Chondrocyte (in vitro differentiated cells): ENCODE measurements around the gene NDUFA13. TPM values are rescaled to one million over a fixed set of nuclear protein-coding genes. Genes with fewer than 3 reads are reported as not detected.

Experiments used
- DNase-seq: peaks from one replicate; pipeline ENCODE4 v3.0.0; 2021; ENCODE audit warnings: mixed read lengths, low spot score
- H3K27ac Mint-ChIP-seq: one replicate; pipeline ENCODE4 v1.8.0; 2021; ENCODE audit warnings: mild to moderate bottlenecking, moderate library complexity, mixed read lengths; ENCODE audit not compliant: unreplicated experiment
- H3K27me3 Mint-ChIP-seq: 2 replicates; pipeline ENCODE4 v1.8.0; 2021; ENCODE audit warnings: low read depth, mixed read lengths
- H3K36me3 Mint-ChIP-seq: 2 replicates; pipeline ENCODE4 v1.8.0; 2021; ENCODE audit warnings: low read depth, mixed read lengths
- H3K4me1 Mint-ChIP-seq: 2 replicates; pipeline ENCODE4 v1.8.0; 2021; ENCODE audit warnings: low read depth, mild to moderate bottlenecking, mixed read lengths
- H3K4me3 Mint-ChIP-seq: one replicate; pipeline ENCODE4 v1.8.0; 2021; ENCODE audit warnings: mild to moderate bottlenecking, moderate library complexity, mixed read lengths; ENCODE audit not compliant: unreplicated experiment
- H3K9me3 Mint-ChIP-seq: 2 replicates; pipeline ENCODE4 v1.8.0; 2021; ENCODE audit warnings: low read depth, mixed read lengths
- total RNA-seq: library from RNA; stranded (reverse); gene quantifications from 3 replicates; pipeline ENCODE4 v1.2.1, GENCODE V29; 2021
- TF ChIP-seq, protein P1 (sequence below): fragments of 200-600 bp; sonication (generic); IDR thresholded peaks from 2 replicates; pipeline ENCODE4 v1.5.0; 2021; ENCODE audit warnings: antibody characterized with exemption, mild to moderate bottlenecking, moderate library complexity

The NDUFA13 gene
- total RNA-seq, 1 donor from 2014 or later = 313 TPM

DNA sequence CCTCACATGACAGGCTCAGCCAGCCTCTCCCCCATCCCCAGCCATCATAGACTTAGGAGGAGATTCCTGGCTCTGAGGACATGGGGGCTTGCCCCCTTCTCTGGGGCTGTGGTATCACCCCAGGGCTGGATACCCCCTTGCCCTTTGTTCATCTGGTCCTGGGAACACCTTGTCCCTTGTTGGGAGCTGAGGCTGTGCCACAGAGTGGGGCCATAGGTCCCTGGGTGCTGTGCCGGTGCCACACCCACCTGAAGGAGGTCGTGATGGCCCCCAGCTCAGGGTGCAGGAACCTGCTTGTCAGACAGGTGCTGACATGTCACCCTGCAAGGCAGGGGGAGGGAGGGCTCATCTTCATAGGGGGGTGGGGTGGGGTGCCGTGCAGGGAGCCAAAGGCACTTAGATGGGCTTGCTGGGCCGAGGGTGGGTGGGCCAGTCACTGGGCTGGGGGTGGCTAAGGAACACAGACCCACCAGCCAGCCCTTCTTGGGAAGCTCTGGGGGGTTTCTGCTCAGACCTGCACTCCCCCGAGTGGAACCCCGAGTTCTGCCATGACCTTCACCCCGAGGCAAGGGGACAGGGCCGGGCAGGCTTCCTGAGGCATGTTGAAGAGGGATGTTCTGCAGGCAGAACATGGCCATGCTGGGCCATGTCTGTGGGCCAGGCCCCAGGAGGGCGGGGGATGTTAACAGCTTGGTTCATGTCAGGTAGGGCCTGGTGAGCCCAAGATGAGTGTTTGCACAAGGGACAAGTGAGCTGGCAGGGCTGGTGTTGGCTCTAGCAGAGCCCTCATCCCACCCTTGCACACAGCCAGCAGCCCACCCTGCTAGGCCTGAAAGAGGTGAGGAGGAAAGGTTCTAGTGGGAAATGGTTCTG lies 28.7 kb upstream of the NDUFA13 start:
- Mint-ChIP-seq H3K36me3 (peaks cover 2% of the 10 kb centered on the region), H3K27me3 (no peaks in the 10 kb centered on the region), H3K9me3 (no peaks in the 10 kb centered on the region), H3K27ac (peak overlapping the region; percentile 85), H3K4me1 (peaks cover 40% of the 10 kb centered on the region), H3K4me3 (no peak overlapping the region)
- TF ChIP-seq, protein P1, sequence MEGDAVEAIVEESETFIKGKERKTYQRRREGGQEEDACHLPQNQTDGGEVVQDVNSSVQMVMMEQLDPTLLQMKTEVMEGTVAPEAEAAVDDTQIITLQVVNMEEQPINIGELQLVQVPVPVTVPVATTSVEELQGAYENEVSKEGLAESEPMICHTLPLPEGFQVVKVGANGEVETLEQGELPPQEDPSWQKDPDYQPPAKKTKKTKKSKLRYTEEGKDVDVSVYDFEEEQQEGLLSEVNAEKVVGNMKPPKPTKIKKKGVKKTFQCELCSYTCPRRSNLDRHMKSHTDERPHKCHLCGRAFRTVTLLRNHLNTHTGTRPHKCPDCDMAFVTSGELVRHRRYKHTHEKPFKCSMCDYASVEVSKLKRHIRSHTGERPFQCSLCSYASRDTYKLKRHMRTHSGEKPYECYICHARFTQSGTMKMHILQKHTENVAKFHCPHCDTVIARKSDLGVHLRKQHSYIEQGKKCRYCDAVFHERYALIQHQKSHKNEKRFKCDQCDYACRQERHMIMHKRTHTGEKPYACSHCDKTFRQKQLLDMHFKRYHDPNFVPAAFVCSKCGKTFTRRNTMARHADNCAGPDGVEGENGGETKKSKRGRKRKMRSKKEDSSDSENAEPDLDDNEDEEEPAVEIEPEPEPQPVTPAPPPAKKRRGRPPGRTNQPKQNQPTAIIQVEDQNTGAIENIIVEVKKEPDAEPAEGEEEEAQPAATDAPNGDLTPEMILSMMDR = no peak
- no peak for DNase-seq

DNA sequence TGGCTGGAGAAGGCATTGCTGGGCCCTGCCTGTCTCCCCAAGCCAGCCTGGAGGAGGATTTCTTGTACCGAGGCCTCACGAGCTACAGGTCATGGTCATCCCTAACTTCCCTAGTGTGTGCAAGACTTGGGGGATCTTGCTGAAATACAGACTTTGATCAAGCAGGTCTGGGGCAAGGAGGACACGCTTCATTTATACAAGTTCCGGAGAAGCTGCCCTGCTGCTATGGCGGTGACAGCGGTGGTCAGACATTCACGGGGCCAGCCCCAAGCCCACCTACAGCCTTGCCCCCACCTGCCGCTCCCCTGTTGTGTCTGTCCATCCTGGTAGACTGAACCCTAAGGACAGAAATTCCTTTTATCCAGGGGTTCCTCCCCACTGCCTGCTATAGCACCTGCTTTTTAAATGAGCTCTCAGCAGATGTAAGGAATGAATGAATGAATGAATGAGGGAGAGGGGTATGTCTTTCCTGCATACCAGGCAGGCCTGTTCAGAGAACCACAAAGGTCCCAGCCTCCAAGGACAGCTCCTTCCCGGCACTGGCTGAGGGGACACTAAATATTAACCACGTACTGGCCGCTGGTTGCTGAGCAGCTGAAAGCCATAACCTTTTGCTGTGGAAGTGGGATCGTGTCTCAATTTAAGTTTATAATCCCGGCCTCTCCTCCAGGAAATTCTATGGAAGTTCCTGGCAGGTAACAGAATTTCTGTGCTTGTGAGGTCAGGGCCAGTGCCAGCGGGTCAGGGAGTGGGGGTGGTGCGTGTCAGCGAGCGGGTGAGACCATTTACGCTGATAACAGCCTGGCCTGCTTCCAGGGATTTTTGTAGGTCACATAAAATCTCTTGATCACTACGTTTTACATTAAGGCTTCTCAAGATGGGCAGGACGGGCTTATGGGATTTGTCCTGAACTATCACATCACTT lies 27.8 kb upstream of the NDUFA13 start:
- Mint-ChIP-seq H3K4me1 (peaks cover 38% of the 10 kb centered on the region), H3K4me3 (no peak overlapping the region), H3K27me3 (no peaks in the 10 kb centered on the region), H3K36me3 (peaks cover under 1% of the 10 kb centered on the region), H3K9me3 (no peaks in the 10 kb centered on the region), H3K27ac (peak overlapping the region; percentile 95)
- TF ChIP-seq, protein P1 = no peak
- DNase-seq = no peak

DNA sequence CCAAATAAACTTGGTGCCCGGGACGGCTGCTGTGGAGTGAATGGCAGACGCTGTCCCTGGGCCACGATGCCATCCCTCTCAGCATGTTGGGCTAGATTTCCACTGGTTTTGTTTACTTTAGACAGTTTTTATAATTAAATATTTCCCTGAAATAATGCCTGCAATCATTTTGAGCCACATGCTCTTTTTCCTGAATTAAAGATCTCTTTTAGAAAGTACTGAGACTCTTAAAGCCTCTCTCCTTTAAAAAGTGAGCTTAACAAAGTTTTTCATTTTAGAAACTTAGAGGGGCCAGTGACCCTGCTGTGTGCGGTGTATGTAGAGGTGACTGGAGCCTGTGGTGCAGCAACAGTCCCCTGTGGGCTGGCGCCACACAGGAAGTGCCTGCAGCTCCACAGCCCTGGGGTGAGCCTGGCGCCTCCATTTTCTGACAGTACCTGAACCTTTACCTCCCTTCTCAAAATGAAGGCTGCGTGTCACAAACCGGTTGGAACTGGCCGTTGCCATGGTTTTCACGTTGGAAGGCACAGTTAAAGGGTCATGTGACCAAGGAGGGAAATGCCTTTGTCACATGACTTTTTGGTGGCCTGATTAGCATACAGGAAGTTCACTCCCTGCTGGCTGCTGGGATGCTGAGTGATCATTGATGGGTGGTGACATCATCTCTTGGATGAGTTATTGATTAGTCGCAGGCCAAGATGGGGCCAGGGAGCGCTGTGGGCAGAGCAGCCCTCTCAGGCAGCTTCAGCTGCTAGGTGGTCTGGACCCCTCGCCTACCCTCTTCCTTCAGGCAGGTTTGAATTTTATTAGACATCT lies 26.9 kb upstream of the NDUFA13 start:
- H3K27ac Mint-ChIP-seq = peak overlapping the region; percentile 95
- TF ChIP-seq, protein P1 = no peak
- H3K9me3 Mint-ChIP-seq = no peaks in the 10 kb centered on the region
- H3K4me3 Mint-ChIP-seq = peak overlapping the region; percentile 47
- H3K36me3 Mint-ChIP-seq = no peaks in the 10 kb centered on the region
- H3K27me3 Mint-ChIP-seq = no peaks in the 10 kb centered on the region
- peaks cover 37% of the 10 kb centered on the region for H3K4me1 Mint-ChIP-seq
- DNase-seq = no peak

DNA sequence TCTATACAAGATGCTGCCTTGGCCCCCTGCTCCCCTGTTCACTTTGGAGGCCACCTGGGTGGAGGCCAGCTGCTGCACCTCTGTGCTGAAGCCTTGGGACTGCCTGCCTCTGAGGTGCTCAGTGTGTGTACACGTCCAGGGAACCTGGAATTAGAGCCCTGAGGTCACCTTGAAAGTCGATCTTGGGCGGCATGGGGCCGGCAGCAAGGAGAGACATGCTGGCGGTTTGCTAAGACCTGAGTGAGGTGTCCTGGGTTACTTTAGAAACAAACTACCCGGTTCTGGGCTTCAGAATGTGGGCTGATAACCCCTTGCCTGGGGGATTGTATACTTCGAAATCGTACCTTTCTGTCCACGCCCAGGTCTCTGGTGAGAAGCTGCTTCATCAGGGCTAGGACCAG lies 26.2 kb upstream of the NDUFA13 start:
- H3K27ac Mint-ChIP-seq = peak overlapping the region; percentile 95
- H3K27me3 Mint-ChIP-seq = no peaks in the 10 kb centered on the region
- H3K36me3 Mint-ChIP-seq = peaks cover 3% of the 10 kb centered on the region
- TF ChIP-seq, protein P1 = no peak
- peaks cover 37% of the 10 kb centered on the region for H3K4me1 Mint-ChIP-seq
- no peaks in the 10 kb centered on the region for H3K9me3 Mint-ChIP-seq
- H3K4me3 Mint-ChIP-seq = no peak overlapping the region
- no peak for DNase-seq
